Measurements from ENCODE around the gene MPRIP.

Gene MPRIP

DNA sequence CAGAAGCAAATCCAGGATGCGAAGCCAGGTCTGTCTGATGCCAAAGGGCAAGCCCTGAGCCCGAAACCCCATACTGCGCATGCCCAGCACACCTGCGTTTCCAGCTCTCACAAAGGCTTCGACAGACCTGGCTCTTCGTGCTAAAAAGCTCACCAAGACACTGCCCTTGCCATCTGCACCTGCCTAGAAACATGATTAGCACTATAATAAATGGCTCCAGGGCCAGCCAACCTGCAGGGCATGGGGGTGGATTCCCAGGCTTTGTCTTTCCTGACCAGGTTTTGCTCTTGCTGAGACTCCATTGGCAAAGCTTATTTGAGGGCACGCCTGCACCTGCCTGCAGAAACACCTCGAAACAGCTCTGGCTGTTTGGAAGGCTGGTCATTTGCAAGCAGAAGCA, 178.3 kb downstream of the MPRIP start:
- H3K79me2 ChIP-seq (ENCODE audit: insufficient read depth, low read length): no peaks in the 10 kb centered on the region
- no peaks in the 10 kb centered on the region for H3K27me3 ChIP-seq (ENCODE audit: insufficient read depth, low read length, poor library complexity)
- ATAC-seq (ENCODE audit: insufficient read depth, low read depth) (no peak), DNase-seq (no peak)
- H3K9ac ChIP-seq (ENCODE audit: low read depth, low read length): no peak overlapping the region
- TF ChIP-seq, protein P1, sequence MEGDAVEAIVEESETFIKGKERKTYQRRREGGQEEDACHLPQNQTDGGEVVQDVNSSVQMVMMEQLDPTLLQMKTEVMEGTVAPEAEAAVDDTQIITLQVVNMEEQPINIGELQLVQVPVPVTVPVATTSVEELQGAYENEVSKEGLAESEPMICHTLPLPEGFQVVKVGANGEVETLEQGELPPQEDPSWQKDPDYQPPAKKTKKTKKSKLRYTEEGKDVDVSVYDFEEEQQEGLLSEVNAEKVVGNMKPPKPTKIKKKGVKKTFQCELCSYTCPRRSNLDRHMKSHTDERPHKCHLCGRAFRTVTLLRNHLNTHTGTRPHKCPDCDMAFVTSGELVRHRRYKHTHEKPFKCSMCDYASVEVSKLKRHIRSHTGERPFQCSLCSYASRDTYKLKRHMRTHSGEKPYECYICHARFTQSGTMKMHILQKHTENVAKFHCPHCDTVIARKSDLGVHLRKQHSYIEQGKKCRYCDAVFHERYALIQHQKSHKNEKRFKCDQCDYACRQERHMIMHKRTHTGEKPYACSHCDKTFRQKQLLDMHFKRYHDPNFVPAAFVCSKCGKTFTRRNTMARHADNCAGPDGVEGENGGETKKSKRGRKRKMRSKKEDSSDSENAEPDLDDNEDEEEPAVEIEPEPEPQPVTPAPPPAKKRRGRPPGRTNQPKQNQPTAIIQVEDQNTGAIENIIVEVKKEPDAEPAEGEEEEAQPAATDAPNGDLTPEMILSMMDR (IDR thresholded peaks at IDR 0.05; ENCODE audit: borderline replicate concordance, extremely low read depth, low read length, poor library complexity, severe bottlenecking): no peak
- TF ChIP-seq EZH2 (IDR thresholded peaks at IDR 0.05; ENCODE audit: borderline replicate concordance, low read depth, low read length, severe bottlenecking): no peak
- no peak overlapping the region for H3K4me2 ChIP-seq (ENCODE audit: insufficient read depth, low read length)
- H3K36me3 ChIP-seq (ENCODE audit: insufficient read depth, low read length): peaks cover 90% of the 10 kb centered on the region
- H3K27ac ChIP-seq (ENCODE audit: low read length): no peak overlapping the region
- H4K20me1 ChIP-seq (ENCODE audit: insufficient read depth, low read length): peaks cover 13% of the 10 kb centered on the region
- no peaks in the 10 kb centered on the region for H3K4me1 ChIP-seq (ENCODE audit: insufficient read depth, low read length)
- no peak overlapping the region for H3K4me3 ChIP-seq (ENCODE audit: low read depth in 1 of 2, low read length in 2 of 2)
- no peak overlapping the region for H2AFZ ChIP-seq (ENCODE audit: low read depth, low read length)
- no peaks in the 10 kb centered on the region for H3K9me3 ChIP-seq (ENCODE audit: insufficient read depth, low read length, severe bottlenecking)

DNA sequence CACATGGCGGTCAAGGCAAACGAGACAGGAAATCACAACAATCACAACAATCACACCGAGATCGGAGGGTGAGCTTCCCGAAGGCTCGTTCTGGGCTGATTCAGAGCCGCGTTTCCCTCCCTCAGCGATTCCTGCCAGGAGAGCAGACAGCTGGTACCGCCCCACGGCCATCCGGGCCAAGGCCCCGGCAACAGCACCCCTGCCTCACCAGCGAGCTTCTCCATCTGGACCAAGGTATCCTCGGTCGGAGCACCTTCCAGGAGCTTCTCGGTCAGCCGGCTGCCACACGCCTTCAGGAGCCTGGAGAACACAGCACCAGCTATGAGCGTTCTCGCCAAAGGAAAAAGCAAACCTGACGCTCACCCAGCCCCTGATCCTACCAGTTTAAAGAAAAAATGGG, 179.1 kb downstream of the MPRIP start:
- no peak for ATAC-seq (ENCODE audit: insufficient read depth, low read depth)
- H3K79me2 ChIP-seq (ENCODE audit: insufficient read depth, low read length): no peaks in the 10 kb centered on the region
- no peak overlapping the region for H2AFZ ChIP-seq (ENCODE audit: low read depth, low read length)
- H3K9ac ChIP-seq (ENCODE audit: low read depth, low read length): no peak overlapping the region
- no peak for DNase-seq
- no peaks in the 10 kb centered on the region for H3K9me3 ChIP-seq (ENCODE audit: insufficient read depth, low read length, severe bottlenecking)
- H3K27me3 ChIP-seq (ENCODE audit: insufficient read depth, low read length, poor library complexity): no peaks in the 10 kb centered on the region
- H3K4me2 ChIP-seq (ENCODE audit: insufficient read depth, low read length): no peak overlapping the region
- no peak overlapping the region for H3K4me3 ChIP-seq (ENCODE audit: low read depth in 1 of 2, low read length in 2 of 2)
- H3K27ac ChIP-seq (ENCODE audit: low read length): no peak overlapping the region
- H3K4me1 ChIP-seq (ENCODE audit: insufficient read depth, low read length): no peaks in the 10 kb centered on the region
- TF ChIP-seq, protein P1 (IDR thresholded peaks at IDR 0.05; ENCODE audit: borderline replicate concordance, extremely low read depth, low read length, poor library complexity, severe bottlenecking): no peak
- no peak for TF ChIP-seq EZH2 (IDR thresholded peaks at IDR 0.05; ENCODE audit: borderline replicate concordance, low read depth, low read length, severe bottlenecking)
- peaks cover 90% of the 10 kb centered on the region for H3K36me3 ChIP-seq (ENCODE audit: insufficient read depth, low read length)
- H4K20me1 ChIP-seq (ENCODE audit: insufficient read depth, low read length): peaks cover 7% of the 10 kb centered on the region; the same call in 1 of the 2 replicates

DNA sequence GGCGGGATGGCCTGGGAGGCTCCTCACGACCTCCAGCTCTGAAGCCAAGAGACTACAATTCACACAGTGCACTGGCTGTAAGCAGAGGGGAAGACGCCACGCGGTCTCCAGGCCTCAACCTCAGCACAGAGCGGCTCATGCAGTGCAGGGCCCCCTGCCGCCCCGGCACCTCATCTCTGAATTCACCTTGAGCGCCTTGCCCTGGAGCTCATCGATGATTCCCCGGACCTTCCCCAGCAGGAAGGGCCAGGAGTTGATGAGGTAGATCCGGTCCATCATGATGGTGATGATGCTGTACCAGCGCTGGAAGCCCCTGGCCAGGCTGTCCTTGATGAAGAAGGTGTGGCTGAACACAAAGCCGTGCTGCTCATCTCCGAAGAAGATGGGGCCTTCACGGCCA, 181.5 kb downstream of the MPRIP start:
- H3K9me3 ChIP-seq (ENCODE audit: insufficient read depth, low read length, severe bottlenecking): no peaks in the 10 kb centered on the region
- no peak overlapping the region for H2AFZ ChIP-seq (ENCODE audit: low read depth, low read length)
- H3K36me3 ChIP-seq (ENCODE audit: insufficient read depth, low read length): peaks cover 90% of the 10 kb centered on the region
- no peak overlapping the region for H3K4me2 ChIP-seq (ENCODE audit: insufficient read depth, low read length)
- peaks cover 11% of the 10 kb centered on the region for H4K20me1 ChIP-seq (ENCODE audit: insufficient read depth, low read length)
- H3K27ac ChIP-seq (ENCODE audit: low read length): no peak overlapping the region
- ATAC-seq (ENCODE audit: insufficient read depth, low read depth) (no peak), DNase-seq (no peak)
- no peaks in the 10 kb centered on the region for H3K4me1 ChIP-seq (ENCODE audit: insufficient read depth, low read length)
- H3K4me3 ChIP-seq (ENCODE audit: low read depth in 1 of 2, low read length in 2 of 2): no peak overlapping the region
- H3K9ac ChIP-seq (ENCODE audit: low read depth, low read length): no peak overlapping the region
- no peaks in the 10 kb centered on the region for H3K27me3 ChIP-seq (ENCODE audit: insufficient read depth, low read length, poor library complexity)
- H3K79me2 ChIP-seq (ENCODE audit: insufficient read depth, low read length): no peaks in the 10 kb centered on the region
- no peak for TF ChIP-seq EZH2 (IDR thresholded peaks at IDR 0.05; ENCODE audit: borderline replicate concordance, low read depth, low read length, severe bottlenecking)
- TF ChIP-seq, protein P1 (IDR thresholded peaks at IDR 0.05; ENCODE audit: borderline replicate concordance, extremely low read depth, low read length, poor library complexity, severe bottlenecking): no peak

DNA sequence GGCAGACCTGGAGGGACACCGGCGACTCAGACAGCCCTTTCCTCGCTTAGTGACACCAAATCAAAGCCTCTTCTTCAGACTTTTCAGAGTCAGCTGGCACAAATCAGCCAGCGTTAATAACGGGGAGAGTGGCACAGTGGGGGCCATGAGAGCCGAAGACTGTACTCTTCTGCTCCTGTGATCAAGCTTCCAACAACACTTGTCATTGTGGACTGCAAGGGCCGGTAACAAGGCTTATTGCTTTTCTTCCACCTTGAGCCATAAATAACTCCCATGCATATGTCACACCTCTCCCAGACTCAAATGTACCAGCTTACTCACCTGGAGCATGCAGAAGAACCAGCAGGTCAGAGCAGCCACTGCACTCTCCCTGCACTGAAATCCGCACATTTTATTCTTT, 181.9 kb downstream of the MPRIP start:
- no peaks in the 10 kb centered on the region for H3K4me1 ChIP-seq (ENCODE audit: insufficient read depth, low read length)
- no peak overlapping the region for H2AFZ ChIP-seq (ENCODE audit: low read depth, low read length)
- ATAC-seq (ENCODE audit: insufficient read depth, low read depth) (no peak), DNase-seq (no peak)
- H4K20me1 ChIP-seq (ENCODE audit: insufficient read depth, low read length): peaks cover 15% of the 10 kb centered on the region
- H3K9me3 ChIP-seq (ENCODE audit: insufficient read depth, low read length, severe bottlenecking): no peaks in the 10 kb centered on the region
- H3K27me3 ChIP-seq (ENCODE audit: insufficient read depth, low read length, poor library complexity): no peaks in the 10 kb centered on the region
- peaks cover 90% of the 10 kb centered on the region for H3K36me3 ChIP-seq (ENCODE audit: insufficient read depth, low read length)
- H3K79me2 ChIP-seq (ENCODE audit: insufficient read depth, low read length): no peaks in the 10 kb centered on the region
- no peak overlapping the region for H3K27ac ChIP-seq (ENCODE audit: low read length)
- no peak overlapping the region for H3K4me3 ChIP-seq (ENCODE audit: low read depth in 1 of 2, low read length in 2 of 2)
- TF ChIP-seq EZH2 (IDR thresholded peaks at IDR 0.05; ENCODE audit: borderline replicate concordance, low read depth, low read length, severe bottlenecking): no peak
- TF ChIP-seq, protein P1 (IDR thresholded peaks at IDR 0.05; ENCODE audit: borderline replicate concordance, extremely low read depth, low read length, poor library complexity, severe bottlenecking): no peak
- H3K9ac ChIP-seq (ENCODE audit: low read depth, low read length): no peak overlapping the region
- H3K4me2 ChIP-seq (ENCODE audit: insufficient read depth, low read length): no peak overlapping the region

All from DND-41 (cell line).